ENCODE measurements around the gene CFAP52. TPM values are rescaled to one million over a fixed set of nuclear protein-coding genes. Genes with fewer than 3 reads are reported as not detected.
"Not testable (repeated sequence)": the region's sequence is repeated elsewhere in the genome, so short reads cannot be mapped to it uniquely, and the experiment has no call there.

CFAP52 gene
- total and polyA plus RNA-seq, 2 experiments from 2014 or later, result not detected

GRCh38 chr17:9636501-9636900 lies 60.1 kb downstream of the CFAP52 start:
- TF ChIP-seq ZNF462 (CRISPR knock-in tag; IDR thresholded peaks at IDR 0.05) (no peak), EZH2phosphoT487 (IDR thresholded peaks at IDR 0.05; ENCODE audit: unreplicated experiment) (no peak), EZH2 (IDR thresholded peaks at IDR 0.05; ENCODE audit: low read depth, unreplicated experiment) (no peak), ETS1 (IDR thresholded peaks at IDR 0.05) (no peak)
- ATAC-seq, result no peak
- H3F3A ChIP-seq (replicated peaks; ENCODE audit: low read depth), result 0 out of 2 replicates have a peak, but pooled peaks cover under 1% of the 10 kb centered on the region
- no peaks in the 10 kb centered on the region for H3K79me2 ChIP-seq (replicated peaks; ENCODE audit: insufficient read depth)
- H3K27ac ChIP-seq (ENCODE audit: low read depth), result no peak overlapping the region
- H3K4me3 Mint-ChIP-seq, result no peak overlapping the region
- no peaks in the 10 kb centered on the region for H3K36me3 ChIP-seq (ENCODE audit: insufficient read depth)
- no peak for DNase-seq (ENCODE audit: low spot score)
- H3K27me3 ChIP-seq (ENCODE audit: insufficient read depth), result no peaks in the 10 kb centered on the region
- no peak overlapping the region for H3K4me2 ChIP-seq
- no peaks in the 10 kb centered on the region for H3K9me2 ChIP-seq (ENCODE audit: insufficient read depth)
- no peak overlapping the region for H2AFZ ChIP-seq
- no peak overlapping the region for H3K27ac Mint-ChIP-seq
- no peaks in the 10 kb centered on the region for H3K27me3 Mint-ChIP-seq (ENCODE audit: insufficient read depth, low read depth, poor library complexity)
- H4K20me1 ChIP-seq (replicated peaks; ENCODE audit: insufficient read depth), result no peaks in the 10 kb centered on the region
- H3K4me1 ChIP-seq (ENCODE audit: insufficient read depth), result peaks cover 5% of the 10 kb centered on the region; the same call in 1 of the 2 replicates
- peaks cover 5% of the 10 kb centered on the region for H3K4me1 Mint-ChIP-seq
- no peaks in the 10 kb centered on the region; the same call in 2 of the 3 replicates for H3K9me3 Mint-ChIP-seq
- no peak overlapping the region for H3K4me3 ChIP-seq
- no peaks in the 10 kb centered on the region; the same call in 2 of the 3 replicates for H3K36me3 Mint-ChIP-seq (ENCODE audit: low read depth)

GRCh38 chr17:9640388-9640787 lies 63.9 kb downstream of the CFAP52 start:
- H3K27ac Mint-ChIP-seq; ATAC-seq; H2AFZ ChIP-seq; DNase-seq (ENCODE audit: low spot score); H3K79me2 ChIP-seq (replicated peaks; ENCODE audit: insufficient read depth); H3K36me3 ChIP-seq (ENCODE audit: insufficient read depth); H3K4me2 ChIP-seq; H3F3A ChIP-seq (replicated peaks; ENCODE audit: low read depth); H3K27ac ChIP-seq (ENCODE audit: low read depth); H3K27me3 ChIP-seq (ENCODE audit: insufficient read depth); H4K20me1 ChIP-seq (replicated peaks; ENCODE audit: insufficient read depth); H3K9me2 ChIP-seq (ENCODE audit: insufficient read depth); H3K4me3 Mint-ChIP-seq; H3K9me3 Mint-ChIP-seq; H3K4me3 ChIP-seq; H3K27me3 Mint-ChIP-seq (ENCODE audit: insufficient read depth, low read depth, poor library complexity); H3K36me3 Mint-ChIP-seq (ENCODE audit: low read depth): not testable (repeated sequence)
- peaks cover 19% of the 10 kb centered on the region for H3K4me1 Mint-ChIP-seq
- peaks cover 12% of the 10 kb centered on the region for H3K4me1 ChIP-seq (ENCODE audit: insufficient read depth)
